Measurements from ENCODE around the gene HDAC8. TPM values are rescaled to one million over a fixed set of nuclear protein-coding genes. Genes with fewer than 3 reads are reported as not detected.

The HDAC8 gene
- total RNA-seq, 1 donor from 2014 or later = 23.0 TPM

DNA sequence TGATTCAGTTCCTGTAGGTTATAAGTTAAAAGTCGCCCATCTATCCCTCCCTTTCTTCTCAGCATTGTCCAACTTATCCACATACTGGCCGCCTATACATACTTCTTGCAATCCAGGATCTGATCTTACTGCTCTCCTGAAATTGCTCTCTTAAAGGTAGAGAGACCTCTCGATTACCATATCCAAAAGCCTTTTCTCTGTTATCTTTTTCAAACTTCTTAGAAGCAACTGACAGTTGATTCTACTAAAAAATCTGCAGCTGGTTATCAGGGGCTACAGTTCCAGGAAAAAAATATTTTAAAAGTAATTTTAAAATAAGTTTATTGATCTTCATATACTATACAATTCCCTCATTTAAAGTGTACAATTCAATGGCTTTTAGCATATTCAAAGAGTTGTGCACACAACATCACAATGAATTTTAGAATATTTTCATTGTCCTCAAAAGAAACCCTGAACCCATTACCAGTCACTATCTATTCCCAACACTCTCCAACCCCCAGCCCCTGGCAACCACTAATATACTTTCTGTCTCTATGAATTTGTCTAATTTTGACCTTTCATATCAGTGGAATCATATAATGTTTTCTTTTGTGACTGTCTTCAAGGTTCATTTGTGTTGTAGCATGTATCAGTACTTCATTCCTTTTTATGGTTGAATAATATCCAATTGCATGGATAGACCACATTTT lies 102.0 kb downstream of the HDAC8 start:
- H3K4me3 Mint-ChIP-seq (ENCODE audit: unreplicated experiment) = no peak overlapping the region
- DNase-seq (ENCODE audit: low spot score) = no peak
- H3K36me3 Mint-ChIP-seq (ENCODE audit: low read depth) = peaks cover 5% of the 10 kb centered on the region
- H3K4me1 Mint-ChIP-seq (ENCODE audit: low read depth) = no peaks in the 10 kb centered on the region
- no peak overlapping the region for H3K27ac Mint-ChIP-seq (ENCODE audit: unreplicated experiment)
- H3K9me3 Mint-ChIP-seq (ENCODE audit: low read depth) = peaks cover 13% of the 10 kb centered on the region
- TF ChIP-seq, protein P1, sequence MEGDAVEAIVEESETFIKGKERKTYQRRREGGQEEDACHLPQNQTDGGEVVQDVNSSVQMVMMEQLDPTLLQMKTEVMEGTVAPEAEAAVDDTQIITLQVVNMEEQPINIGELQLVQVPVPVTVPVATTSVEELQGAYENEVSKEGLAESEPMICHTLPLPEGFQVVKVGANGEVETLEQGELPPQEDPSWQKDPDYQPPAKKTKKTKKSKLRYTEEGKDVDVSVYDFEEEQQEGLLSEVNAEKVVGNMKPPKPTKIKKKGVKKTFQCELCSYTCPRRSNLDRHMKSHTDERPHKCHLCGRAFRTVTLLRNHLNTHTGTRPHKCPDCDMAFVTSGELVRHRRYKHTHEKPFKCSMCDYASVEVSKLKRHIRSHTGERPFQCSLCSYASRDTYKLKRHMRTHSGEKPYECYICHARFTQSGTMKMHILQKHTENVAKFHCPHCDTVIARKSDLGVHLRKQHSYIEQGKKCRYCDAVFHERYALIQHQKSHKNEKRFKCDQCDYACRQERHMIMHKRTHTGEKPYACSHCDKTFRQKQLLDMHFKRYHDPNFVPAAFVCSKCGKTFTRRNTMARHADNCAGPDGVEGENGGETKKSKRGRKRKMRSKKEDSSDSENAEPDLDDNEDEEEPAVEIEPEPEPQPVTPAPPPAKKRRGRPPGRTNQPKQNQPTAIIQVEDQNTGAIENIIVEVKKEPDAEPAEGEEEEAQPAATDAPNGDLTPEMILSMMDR (IDR thresholded peaks at IDR 0.05) = no peak
- no peaks in the 10 kb centered on the region for H3K27me3 Mint-ChIP-seq (ENCODE audit: low read depth)

DNA sequence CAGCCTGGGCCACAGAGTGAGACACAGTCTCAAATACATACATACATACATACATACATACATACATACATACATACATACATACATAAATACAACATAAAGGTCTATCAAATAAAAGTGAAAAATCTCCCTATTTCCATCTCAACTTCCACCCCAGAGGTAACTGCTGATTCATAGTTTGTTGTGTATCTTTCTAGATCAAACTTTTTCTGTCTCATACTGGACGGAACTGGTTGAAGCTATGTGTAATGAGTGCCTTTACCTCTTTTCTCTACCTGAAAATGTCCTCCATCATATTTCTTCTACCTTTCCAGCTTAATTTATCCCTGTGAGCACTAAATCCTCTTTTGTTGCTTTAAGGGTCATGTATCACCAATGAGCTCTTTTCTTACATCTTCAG lies 102.5 kb downstream of the HDAC8 start:
- peaks cover 13% of the 10 kb centered on the region for H3K9me3 Mint-ChIP-seq (ENCODE audit: low read depth)
- no peaks in the 10 kb centered on the region for H3K4me1 Mint-ChIP-seq (ENCODE audit: low read depth)
- H3K36me3 Mint-ChIP-seq (ENCODE audit: low read depth) = peaks cover 5% of the 10 kb centered on the region
- TF ChIP-seq, protein P1 (IDR thresholded peaks at IDR 0.05) = no peak
- no peak for DNase-seq (ENCODE audit: low spot score)
- no peak overlapping the region for H3K4me3 Mint-ChIP-seq (ENCODE audit: unreplicated experiment)
- no peaks in the 10 kb centered on the region for H3K27me3 Mint-ChIP-seq (ENCODE audit: low read depth)
- no peak overlapping the region for H3K27ac Mint-ChIP-seq (ENCODE audit: unreplicated experiment)

DNA sequence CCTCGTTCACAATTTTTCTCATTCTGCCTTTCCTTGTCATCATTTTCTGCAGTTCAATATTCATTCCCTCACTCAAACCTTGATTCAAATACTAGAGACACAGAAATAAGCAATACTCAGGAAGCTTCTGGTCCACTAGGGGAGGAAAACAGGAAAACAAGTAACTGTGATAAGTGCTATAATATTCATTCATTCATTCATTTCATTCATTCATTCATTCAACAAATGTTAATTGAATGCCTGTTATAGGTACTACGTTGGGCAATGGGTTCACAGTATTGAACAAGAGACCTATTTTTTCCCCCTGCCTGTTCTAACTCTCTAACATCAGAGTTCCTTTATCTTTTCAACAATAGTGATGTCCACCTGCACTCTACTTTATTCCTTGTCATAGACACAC lies 104.0 kb downstream of the HDAC8 start:
- Mint-ChIP-seq H3K27ac (ENCODE audit: unreplicated experiment) (no peak overlapping the region), H3K27me3 (ENCODE audit: low read depth) (no peaks in the 10 kb centered on the region), H3K36me3 (ENCODE audit: low read depth) (peaks cover 5% of the 10 kb centered on the region), H3K4me3 (ENCODE audit: unreplicated experiment) (no peak overlapping the region), H3K4me1 (ENCODE audit: low read depth) (no peaks in the 10 kb centered on the region), H3K9me3 (ENCODE audit: low read depth) (peaks cover 13% of the 10 kb centered on the region)
- DNase-seq (ENCODE audit: low spot score) = no peak
- TF ChIP-seq, protein P1 (IDR thresholded peaks at IDR 0.05) = no peak

DNA sequence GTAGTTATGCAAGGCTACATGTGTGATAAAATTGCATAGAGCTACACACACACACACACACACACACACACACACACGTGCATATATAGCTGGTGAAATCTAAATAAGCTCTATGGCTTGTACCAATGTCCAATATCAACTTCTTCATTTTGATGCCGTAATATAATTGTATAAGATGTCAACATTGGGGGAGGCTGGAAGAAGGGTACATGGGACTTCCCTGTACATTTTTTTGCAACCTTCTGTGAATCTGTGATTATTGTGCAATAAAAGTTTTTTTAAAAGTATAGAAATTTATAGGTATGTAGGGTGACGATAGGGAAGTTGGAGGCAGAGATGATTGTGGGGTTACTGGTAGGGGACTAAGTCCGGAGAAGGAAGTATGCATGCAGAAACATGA lies 105.5 kb downstream of the HDAC8 start:
- H3K27ac Mint-ChIP-seq (ENCODE audit: unreplicated experiment) = no peak overlapping the region
- no peaks in the 10 kb centered on the region for H3K27me3 Mint-ChIP-seq (ENCODE audit: low read depth)
- DNase-seq (ENCODE audit: low spot score) = no peak
- H3K4me1 Mint-ChIP-seq (ENCODE audit: low read depth) = no peaks in the 10 kb centered on the region
- peaks cover 7% of the 10 kb centered on the region for H3K9me3 Mint-ChIP-seq (ENCODE audit: low read depth)
- TF ChIP-seq, protein P1 (IDR thresholded peaks at IDR 0.05) = no peak
- H3K4me3 Mint-ChIP-seq (ENCODE audit: unreplicated experiment) = no peak overlapping the region
- no peaks in the 10 kb centered on the region for H3K36me3 Mint-ChIP-seq (ENCODE audit: low read depth)

DNA sequence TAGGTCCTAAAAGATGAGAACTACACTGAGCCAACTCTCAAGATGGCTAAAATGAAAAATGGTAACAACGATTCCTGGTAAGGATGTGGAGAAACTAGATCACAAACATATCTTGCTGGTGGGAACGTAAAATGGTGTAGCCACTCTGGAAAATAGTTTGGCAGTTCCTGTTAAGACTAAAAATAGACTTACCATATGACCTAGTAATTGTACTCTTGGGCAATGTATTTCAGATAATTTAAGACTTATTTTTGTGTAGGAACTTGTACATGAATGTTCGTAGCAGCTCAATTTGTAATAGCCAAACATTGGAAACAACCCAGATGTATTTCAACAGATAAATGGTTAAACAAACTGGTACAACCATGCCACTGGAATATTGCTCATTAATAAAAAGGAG lies 106.2 kb downstream of the HDAC8 start:
- H3K27me3 Mint-ChIP-seq (ENCODE audit: low read depth) = no peaks in the 10 kb centered on the region
- H3K27ac Mint-ChIP-seq (ENCODE audit: unreplicated experiment) = no peak overlapping the region
- no peaks in the 10 kb centered on the region for H3K4me1 Mint-ChIP-seq (ENCODE audit: low read depth)
- H3K4me3 Mint-ChIP-seq (ENCODE audit: unreplicated experiment) = no peak overlapping the region
- no peak for DNase-seq (ENCODE audit: low spot score)
- no peaks in the 10 kb centered on the region for H3K36me3 Mint-ChIP-seq (ENCODE audit: low read depth)
- H3K9me3 Mint-ChIP-seq (ENCODE audit: low read depth) = peaks cover 7% of the 10 kb centered on the region
- TF ChIP-seq, protein P1 (IDR thresholded peaks at IDR 0.05) = no peak
